Measurements from ENCODE around the gene DUS1L.

Gene DUS1L

GRCh38 chr17:82010575-82011525 is 54.8 kb downstream of the DUS1L start:
- no peaks in the 10 kb centered on the region for H3K4me1 ChIP-seq (ENCODE audit: control insufficient read depth, insufficient read depth, low read length)
- no peaks in the 10 kb centered on the region for H3K27me3 ChIP-seq (ENCODE audit: control insufficient read depth, insufficient read depth, low read length)
- H3K36me3 ChIP-seq (ENCODE audit: control insufficient read depth, insufficient read depth, low read length), result no peaks in the 10 kb centered on the region
- H3K4me3 ChIP-seq (ENCODE audit: low read length), result no peak overlapping the region
- H3K9me3 ChIP-seq (ENCODE audit: control insufficient read depth, low read length), result no peaks in the 10 kb centered on the region
- H3K9ac ChIP-seq (ENCODE audit: low read length), result no peak overlapping the region

GRCh38 chr17:82009413-82009812 is 56.2 kb downstream of the DUS1L start:
- no peak overlapping the region for H3K9ac ChIP-seq (ENCODE audit: low read length)
- no peaks in the 10 kb centered on the region for H3K9me3 ChIP-seq (ENCODE audit: control insufficient read depth, low read length)
- no peaks in the 10 kb centered on the region for H3K27me3 ChIP-seq (ENCODE audit: control insufficient read depth, insufficient read depth, low read length)
- no peaks in the 10 kb centered on the region for H3K4me1 ChIP-seq (ENCODE audit: control insufficient read depth, insufficient read depth, low read length)
- H3K36me3 ChIP-seq (ENCODE audit: control insufficient read depth, insufficient read depth, low read length), result no peaks in the 10 kb centered on the region
- no peak overlapping the region for H3K4me3 ChIP-seq (ENCODE audit: low read length)

- Histone ChIP-seq H3K9me3 (ENCODE audit: control insufficient read depth, low read length) (no peaks in the 10 kb centered on the region), H3K36me3 (ENCODE audit: control insufficient read depth, insufficient read depth, low read length) (no peaks in the 10 kb centered on the region), H3K4me1 (ENCODE audit: control insufficient read depth, insufficient read depth, low read length) (no peaks in the 10 kb centered on the region), H3K4me3 (ENCODE audit: low read length) (no peak overlapping the region), H3K9ac (ENCODE audit: low read length) (no peak overlapping the region), H3K27me3 (ENCODE audit: control insufficient read depth, insufficient read depth, low read length) (no peaks in the 10 kb centered on the region)
Observed at GRCh38 chr17:82008941-82009405, 56.6 kb downstream of the DUS1L start.

- H3K4me1 ChIP-seq (ENCODE audit: control insufficient read depth, insufficient read depth, low read length), result peaks cover 2% of the 10 kb centered on the region
- H3K9ac ChIP-seq (ENCODE audit: low read length), result no peak overlapping the region
- H3K4me3 ChIP-seq (ENCODE audit: low read length), result no peak overlapping the region
- H3K27me3 ChIP-seq (ENCODE audit: control insufficient read depth, insufficient read depth, low read length), result no peaks in the 10 kb centered on the region
- no peaks in the 10 kb centered on the region for H3K36me3 ChIP-seq (ENCODE audit: control insufficient read depth, insufficient read depth, low read length)
- H3K9me3 ChIP-seq (ENCODE audit: control insufficient read depth, low read length), result no peaks in the 10 kb centered on the region
Observed at GRCh38 chr17:82008258-82008940, 57.2 kb downstream of the DUS1L start.
